ENCODE results near the gene SEC31B.

The SEC31B gene

GRCh38 chr10:100519311-100520051 lies at the start of gene SEC31B:
SEC31B (minus strand) TSS chr10:100519861; CDS start chr10:100516952, 2,909 bp downstream.
- no peak for DNase-seq

- no peak for DNase-seq
Measured at GRCh38 chr10:100568912-100569311, 49.3 kb upstream of the SEC31B start.

GRCh38 chr10:100567826-100568225 lies 48.2 kb upstream of the SEC31B start:
- no peak for DNase-seq

- no peak for DNase-seq
Measured at GRCh38 chr10:100567249-100567648, 47.6 kb upstream of the SEC31B start.

- DNase-seq, result no peak
Measured at GRCh38 chr10:100566561-100566960, 46.9 kb upstream of the SEC31B start.

- DNase-seq, result no peak
Measured at GRCh38 chr10:100565206-100565985, 45.7 kb upstream of the SEC31B start.

GRCh38 chr10:100562008-100562672 lies 42.5 kb upstream of the SEC31B start:
- DNase-seq, result peak; percentile 81

GRCh38 chr10:100561005-100561404 lies 41.3 kb upstream of the SEC31B start:
- DNase-seq, result no peak

- DNase-seq, result no peak
Measured at GRCh38 chr10:100560248-100560647, 40.6 kb upstream of the SEC31B start.

GRCh38 chr10:100554902-100555301 lies 35.2 kb upstream of the SEC31B start:
- DNase-seq, result no peak

- no peak for DNase-seq
Measured at GRCh38 chr10:100553929-100554328, 34.3 kb upstream of the SEC31B start.

- no peak for DNase-seq
Measured at GRCh38 chr10:100551738-100552137, 32.1 kb upstream of the SEC31B start.

GRCh38 chr10:100551196-100551595 lies 31.5 kb upstream of the SEC31B start:
- no peak for DNase-seq

GRCh38 chr10:100544950-100545349 lies 25.3 kb upstream of the SEC31B start:
- no peak for DNase-seq

- DNase-seq, result no peak
Measured at GRCh38 chr10:100537475-100537874, 17.8 kb upstream of the SEC31B start.

GRCh38 chr10:100535715-100536353 lies 16.2 kb upstream of the SEC31B start, which contains the start of gene HIF1AN:
HIF1AN (plus strand) TSS chr10:100535943; CDS start chr10:100535959, 16 bp downstream.
- peak; percentile 92 for DNase-seq

- DNase-seq, result no peak
Measured at GRCh38 chr10:100535338-100535714, 15.7 kb upstream of the SEC31B start.

- DNase-seq, result no peak
Measured at GRCh38 chr10:100534726-100535125, 15.1 kb upstream of the SEC31B start.

GRCh38 chr10:100531761-100532160 lies 12.1 kb upstream of the SEC31B start:
- DNase-seq, result no peak

- peak; percentile 90 for DNase-seq
Measured at GRCh38 chr10:100529475-100530298, 10.0 kb upstream of the SEC31B start, which contains the start of gene NDUFB8. NDUFB8 (minus strand) TSS chr10:100529871; CDS start chr10:100529851, 20 bp downstream.

- DNase-seq, result peak; percentile 15
Measured at GRCh38 chr10:100528921-100529474, 9.3 kb upstream of the SEC31B start.
